Measurements from ENCODE around the gene PIP5K1B.

GRCh38 chr9:68920921-68921320, 215.9 kb downstream of the PIP5K1B start:
- TF ChIP-seq CTCF (IDR thresholded peaks at IDR 0.05; ENCODE audit: insufficient read depth, low read depth, low read length) (no peak), EZH2 (IDR thresholded peaks at IDR 0.05; ENCODE audit: insufficient read depth, low read length) (no peak)

All from astrocyte (in vitro differentiated cells and primary cell).